Stomach (tissue), 9 donors: Measurements from ENCODE around the gene C1orf35. TPM values are rescaled to one million over a fixed set of nuclear protein-coding genes. Genes with fewer than 3 reads are reported as not detected.
A peak's percentile ranks its signal among the peaks of the same experiment; 100 is the strongest.

Experiments
- DNase-seq, 2 donors: peaks; one replicate each; pipeline versions ENCODE4 v3.0.0 to v3.0.0-alpha.2; 2013 to 2019
- H3K27ac ChIP-seq, 5 donors: fragments of 200-600 bp in 4 of 5; sonication (generic) in 4 of 5; one replicate each; pipeline ENCODE4 v1.5.1; 2013 to 2019; ENCODE audit warnings: mild to moderate bottlenecking in 1 of 5, moderate library complexity in 1 of 5
- H3K27me3 ChIP-seq, 3 donors: fragments of 200-600 bp; sonication (generic); one replicate each; pipeline ENCODE4 v1.5.1; 2017 to 2019; ENCODE audit warnings: mixed run types in 1 of 3
- H3K36me3 ChIP-seq, 4 donors: fragments of 200-600 bp; sonication (generic); 1 replicate in 3 of 4; 2 replicates in 1 of 4; pipeline ENCODE4 v1.5.1; 2016 to 2019
- H3K4me1 ChIP-seq, 4 donors: fragments of 200-600 bp; sonication (generic); one replicate each; pipeline ENCODE4 v1.5.1; 2016 to 2019
- H3K4me3 ChIP-seq, 4 donors: fragments of 200-600 bp; sonication (generic) in 3 of 4; one replicate each; pipeline ENCODE4 v1.5.1; 2016 to 2019; ENCODE audit warnings: mild to moderate bottlenecking in 1 of 4
- H3K9me3 ChIP-seq, 4 donors: fragments of 200-600 bp; sonication (generic); one replicate each; pipeline ENCODE4 v1.5.1; 2016 to 2019
- EP300 ChIP-seq: sonication (generic); formaldehyde crosslinking; IDR thresholded peaks from one replicate; pipeline ENCODE4 v1.6.1; 2017; ENCODE audit warnings: antibody characterized with exemption
- POLR2A ChIP-seq, 4 donors: fragments of 450-650 bp; IDR thresholded peaks; one replicate each; pipeline ENCODE4 v1.6.1; 2016; ENCODE audit warnings: antibody characterized with exemption in 4 of 4, control low read depth in 2 of 4, mild to moderate bottlenecking in 1 of 4, moderate library complexity in 1 of 4
- POLR2AphosphoS5 ChIP-seq, 3 donors: sonication (generic); formaldehyde crosslinking; IDR thresholded peaks; one replicate each; pipeline ENCODE4 v1.6.1; 2016; ENCODE audit warnings: antibody characterized with exemption in 3 of 3
- WGBS, 5 donors: extraction: QIAGEN DNeasy Blood & Tissue Kit in 3 of 5; methylation state at CpG; one replicate each; pipeline versions ENCODE4 v1.1.5 to v1.1.7; 2013 to 2018; 5-methylcytosine and 5-hydroxymethylcytosine counted together
- intact Hi-C: fragments of 100-400 bp; cut with DNase I; formaldehyde crosslinking; loops from one replicate; pipeline ENCODE4 v1.15.1; 2023; ENCODE audit warnings: low total_unique reads
- polyA plus RNA-seq, 3 donors: library from polyadenylated mRNA; stranded (reverse); fragments of 200-250 nt; gene quantifications; one replicate each; pipeline ENCODE4 v1.2.3, GENCODE V29; 2013
- total RNA-seq, 5 donors: library from RNA; depleted of rRNA; stranded (reverse); fragments of >200 nt; gene quantifications; one replicate each; pipeline versions ENCODE4 v1.1.0 to v1.2.3, GENCODE V29; 2014 to 2016
- TF ChIP-seq, protein P1 (sequence below), 7 experiments: fragments of 450-650 bp in 4 of 7; fragments of 200-600 bp in 3 of 7; sonication (generic) in 3 of 7; IDR thresholded peaks; one replicate each; pipeline ENCODE4 v1.5.1; 2016 to 2019; ENCODE audit warnings: antibody characterized with exemption in 7 of 7, control low read depth in 2 of 7, mild to moderate bottlenecking in 1 of 7
- donor health status: healthy with polysubstance abuse.
- donor health status: Bipolar disorder and iron deficiency.
- donor health status: healthy.

Gene C1orf35
- total and polyA plus RNA-seq, 8 donors = 0.58 to 94.7 (median 11.8) TPM

DNA sequence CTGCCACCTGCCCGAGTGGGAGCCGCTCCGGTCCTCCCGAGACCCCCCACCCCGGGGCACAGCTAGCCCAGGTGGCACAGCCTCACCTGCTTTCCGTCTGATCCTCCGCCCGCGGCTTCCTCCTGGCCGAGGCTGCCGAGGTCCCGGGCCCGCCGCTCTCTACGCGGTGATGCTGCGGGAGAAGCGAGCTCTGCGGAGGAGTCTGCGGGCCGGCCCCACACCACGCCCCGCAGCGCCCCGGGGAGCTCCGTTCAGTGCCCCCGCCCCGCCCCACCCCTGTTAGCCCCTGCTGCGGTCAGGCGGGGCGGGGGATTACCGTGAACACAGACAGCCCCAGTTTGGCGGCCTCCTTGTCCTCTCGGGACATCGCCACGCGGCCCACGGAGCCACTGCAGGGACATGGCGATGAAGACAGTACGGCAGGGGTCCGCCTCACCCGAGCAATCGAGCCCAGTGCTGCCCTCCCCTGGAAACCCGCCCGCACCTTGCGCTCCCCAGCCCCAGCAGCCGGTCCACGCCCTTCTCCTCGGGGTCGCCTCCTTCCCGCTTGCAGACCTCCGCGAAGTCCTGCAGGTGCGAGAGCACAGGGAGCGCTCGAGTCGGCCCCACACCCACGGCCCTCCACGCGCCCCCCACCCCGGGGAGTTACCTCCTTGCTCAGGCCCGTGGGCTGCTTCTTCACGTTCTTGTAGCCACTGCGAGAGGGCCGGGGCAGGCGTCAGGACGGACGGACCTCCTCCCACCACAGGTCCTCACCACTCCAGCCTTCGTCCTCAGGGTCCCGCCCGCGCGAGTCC is 933 bp downstream of the C1orf35 start:
- Histone ChIP-seq H3K36me3 (peaks cover 48 to 64% (median 57%) of the 10 kb centered on the region in 4 donors), H3K27me3 (no peaks in the 10 kb centered on the region), H3K27ac (peak overlapping the region; percentile 90 to 96 (median 95)), H3K9me3 (no peaks in the 10 kb centered on the region), H3K4me3 (peak overlapping the region; percentile 78 to 90 (median 88)), H3K4me1 (peaks cover 20 to 51% (median 41%) of the 10 kb centered on the region in 4 donors)
- WGBS, 5 donors = 0 to 6% (median 4%) methylated on average over 5 to 73 of the region's 73 CpGs
- DNase-seq = peak; percentile 53 to 78
- intact Hi-C loops = no loop called here
- TF ChIP-seq EP300 (no peak), POLR2AphosphoS5 (IDR thresholded peaks at IDR 0.05) (no peak), POLR2A (IDR thresholded peaks at IDR 0.05) (no peak)
- TF ChIP-seq, protein P1, sequence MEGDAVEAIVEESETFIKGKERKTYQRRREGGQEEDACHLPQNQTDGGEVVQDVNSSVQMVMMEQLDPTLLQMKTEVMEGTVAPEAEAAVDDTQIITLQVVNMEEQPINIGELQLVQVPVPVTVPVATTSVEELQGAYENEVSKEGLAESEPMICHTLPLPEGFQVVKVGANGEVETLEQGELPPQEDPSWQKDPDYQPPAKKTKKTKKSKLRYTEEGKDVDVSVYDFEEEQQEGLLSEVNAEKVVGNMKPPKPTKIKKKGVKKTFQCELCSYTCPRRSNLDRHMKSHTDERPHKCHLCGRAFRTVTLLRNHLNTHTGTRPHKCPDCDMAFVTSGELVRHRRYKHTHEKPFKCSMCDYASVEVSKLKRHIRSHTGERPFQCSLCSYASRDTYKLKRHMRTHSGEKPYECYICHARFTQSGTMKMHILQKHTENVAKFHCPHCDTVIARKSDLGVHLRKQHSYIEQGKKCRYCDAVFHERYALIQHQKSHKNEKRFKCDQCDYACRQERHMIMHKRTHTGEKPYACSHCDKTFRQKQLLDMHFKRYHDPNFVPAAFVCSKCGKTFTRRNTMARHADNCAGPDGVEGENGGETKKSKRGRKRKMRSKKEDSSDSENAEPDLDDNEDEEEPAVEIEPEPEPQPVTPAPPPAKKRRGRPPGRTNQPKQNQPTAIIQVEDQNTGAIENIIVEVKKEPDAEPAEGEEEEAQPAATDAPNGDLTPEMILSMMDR (IDR thresholded peaks at IDR 0.05) = no peak

DNA sequence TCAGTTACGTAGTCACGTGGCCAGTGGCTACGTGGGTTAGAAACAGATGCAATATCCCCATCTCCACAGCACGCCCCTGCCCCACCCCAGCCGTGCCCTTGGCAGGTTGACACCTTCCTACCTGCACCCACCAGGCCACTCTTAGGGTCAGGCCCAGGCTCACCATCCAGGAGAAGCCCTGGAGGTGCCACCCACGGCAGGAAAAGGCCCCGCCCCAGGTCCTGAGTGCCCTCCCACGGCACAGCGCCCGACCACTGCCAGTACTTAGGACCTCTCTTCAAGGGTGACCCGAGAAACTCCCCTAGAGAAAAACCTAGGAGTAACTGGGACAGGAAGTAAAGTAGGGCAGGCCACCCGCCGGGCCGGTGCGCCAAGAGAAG is 1.5 kb downstream of the C1orf35 start:
- DNase-seq = no peak
- Histone ChIP-seq H3K27me3 (no peaks in the 10 kb centered on the region), H3K27ac (peak overlapping the region; percentile 90 to 96 (median 95)), H3K9me3 (no peaks in the 10 kb centered on the region), H3K4me3 (peak overlapping the region; percentile 78 to 90 (median 88)), H3K36me3 (peaks cover 51 to 64% (median 57%) of the 10 kb centered on the region in 4 donors), H3K4me1 (peaks cover 20 to 57% (median 47%) of the 10 kb centered on the region in 4 donors)
- 20 to 30% (median 27%) methylated on average over 10 to 15 of the region's 15 CpGs for WGBS, 5 donors
- TF ChIP-seq POLR2A (IDR thresholded peaks at IDR 0.05) (no peak), POLR2AphosphoS5 (IDR thresholded peaks at IDR 0.05) (no peak), EP300 (no peak)
- TF ChIP-seq, protein P1 (IDR thresholded peaks at IDR 0.05) = no peak
- intact Hi-C loops = no loop called here

DNA sequence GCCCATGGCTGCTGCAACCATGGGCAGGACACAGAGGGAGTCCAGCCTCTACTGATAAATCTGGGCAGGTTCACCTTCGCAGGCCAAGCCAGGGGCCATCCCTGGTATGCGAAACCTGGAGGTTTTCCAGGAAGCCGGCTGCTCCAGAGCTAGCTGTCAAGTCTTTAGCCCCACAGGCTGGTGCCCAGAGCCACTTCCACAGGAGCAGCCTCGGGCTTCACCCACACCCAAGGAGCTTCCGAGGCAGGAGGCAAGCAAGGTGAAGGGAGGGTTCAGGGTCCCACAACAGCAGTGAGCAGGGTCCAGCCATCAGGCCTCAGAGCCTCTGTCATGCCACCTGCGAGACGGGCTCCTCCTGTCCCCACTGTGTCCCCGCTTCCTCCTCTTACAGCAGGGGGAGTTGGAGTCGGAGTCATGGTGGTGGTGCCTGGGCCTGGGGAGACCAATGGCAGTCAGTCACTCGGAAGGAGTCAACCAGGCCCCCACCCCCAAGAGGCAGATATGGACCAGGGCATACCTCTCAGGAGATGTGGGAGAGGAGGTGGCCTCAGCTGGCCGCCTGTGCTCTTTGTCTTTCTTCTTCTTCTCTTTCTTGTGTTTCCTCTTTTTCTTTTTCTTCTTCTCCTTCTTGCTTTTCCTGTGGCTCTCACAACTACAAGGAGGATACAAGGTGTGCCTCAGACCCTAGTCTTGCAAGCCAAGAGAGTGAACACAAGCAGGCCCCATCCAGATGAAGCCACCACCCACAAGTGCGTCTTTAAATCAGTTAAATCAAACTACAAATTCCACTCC is 2.1 kb downstream of the C1orf35 start:
- Histone ChIP-seq H3K27ac (peak overlapping the region in 4 of 5 donors; percentile 90 to 96 (median 95)), H3K4me3 (peak overlapping the region in 1 of 4 donors; percentile 88)

More for the DNA sequence above, 2.1 kb downstream of the C1orf35 start:
- intact Hi-C loops = no loop called here
- DNase-seq = peak in 1 of 2 donors; percentile 45
- TF ChIP-seq POLR2A (IDR thresholded peaks at IDR 0.05) (no peak), POLR2AphosphoS5 (IDR thresholded peaks at IDR 0.05) (no peak), EP300 (no peak)
- TF ChIP-seq, protein P1 (IDR thresholded peaks at IDR 0.05) = no peak
- no peaks in the 10 kb centered on the region for H3K9me3 ChIP-seq
- peaks cover 51 to 64% (median 57%) of the 10 kb centered on the region in 4 donors for H3K36me3 ChIP-seq
- WGBS, 5 donors = 57 to 71% (median 62%) methylated on average over 9 to 12 of the region's 12 CpGs
- peaks cover 20 to 63% (median 53%) of the 10 kb centered on the region in 4 donors for H3K4me1 ChIP-seq
- no peaks in the 10 kb centered on the region for H3K27me3 ChIP-seq
